NCI-H82 treated with DMSO at 0.1 percent for 48 hours (cell line): Measurements from ENCODE around the gene DCANP1.

Source experiments
- DNase-seq: peaks from one replicate; lab custom pipeline; 2025; ENCODE audit not compliant: unreplicated experiment; lab: John Stamatoyannopoulos, UW

DCANP1 gene

DNA sequence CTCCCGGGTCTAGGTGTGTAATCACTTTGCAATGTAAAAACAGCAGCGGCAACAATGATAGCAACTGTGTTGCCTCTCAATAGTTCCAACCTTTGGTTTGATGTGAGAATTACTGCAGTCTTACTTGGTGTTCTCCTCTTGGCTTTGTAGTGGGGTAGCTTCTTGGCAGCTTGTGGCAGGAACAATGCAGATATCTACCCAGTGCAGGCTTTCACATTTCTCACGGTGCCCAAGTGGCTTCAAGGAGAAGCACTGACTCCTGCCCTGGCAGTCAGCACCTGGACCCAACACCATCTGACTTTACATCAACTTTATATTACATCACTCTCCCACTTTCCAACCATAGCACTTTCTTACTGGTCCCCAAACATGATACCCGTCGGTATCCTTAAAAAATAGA lies 33.4 kb upstream of the DCANP1 start:
- no peak for DNase-seq

DNA sequence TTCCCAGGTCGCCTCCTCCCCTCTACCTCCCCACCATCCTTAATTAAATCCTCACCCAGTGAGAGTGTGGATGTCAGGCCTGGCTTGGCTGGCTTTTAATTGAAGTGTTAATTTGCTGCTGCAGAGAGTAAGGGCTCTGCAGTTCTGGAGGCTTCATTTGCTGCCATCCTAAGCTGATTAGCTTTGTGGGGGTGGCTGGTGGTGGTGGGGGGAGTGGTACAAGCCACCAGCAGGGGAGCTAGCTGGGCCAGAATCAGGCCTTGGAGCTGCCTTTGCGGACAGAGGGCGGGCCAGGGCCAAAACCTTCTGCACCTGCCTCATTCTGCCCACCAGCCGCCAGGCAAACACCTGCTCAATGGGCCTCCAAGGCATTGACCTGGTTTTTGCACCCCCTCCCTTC lies 31.8 kb upstream of the DCANP1 start:
- DNase-seq: peak; percentile 86

DNA sequence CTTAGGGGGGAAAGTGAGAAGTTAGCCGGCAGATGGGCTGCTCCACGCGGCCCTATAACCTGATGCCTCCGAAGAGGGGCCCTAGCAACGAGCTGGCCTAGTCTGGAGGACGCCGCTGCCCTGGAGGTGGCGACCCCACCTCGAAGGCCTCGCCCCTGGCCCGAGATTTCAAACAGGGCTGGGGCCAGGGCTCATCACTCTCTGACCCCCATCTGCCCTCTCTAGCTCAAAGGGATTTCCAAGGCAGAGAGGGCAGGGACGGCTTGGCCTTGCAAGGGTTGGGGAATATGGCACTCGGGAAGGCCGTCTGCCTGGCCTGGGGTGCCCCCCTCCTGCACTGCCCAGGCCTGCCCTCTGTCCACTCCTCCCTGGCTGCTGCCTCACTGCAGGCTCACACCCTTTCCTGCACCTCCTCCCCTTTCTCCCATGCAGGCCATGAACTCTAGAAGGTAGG lies 30.5 kb upstream of the DCANP1 start:
- no peak for DNase-seq

DNA sequence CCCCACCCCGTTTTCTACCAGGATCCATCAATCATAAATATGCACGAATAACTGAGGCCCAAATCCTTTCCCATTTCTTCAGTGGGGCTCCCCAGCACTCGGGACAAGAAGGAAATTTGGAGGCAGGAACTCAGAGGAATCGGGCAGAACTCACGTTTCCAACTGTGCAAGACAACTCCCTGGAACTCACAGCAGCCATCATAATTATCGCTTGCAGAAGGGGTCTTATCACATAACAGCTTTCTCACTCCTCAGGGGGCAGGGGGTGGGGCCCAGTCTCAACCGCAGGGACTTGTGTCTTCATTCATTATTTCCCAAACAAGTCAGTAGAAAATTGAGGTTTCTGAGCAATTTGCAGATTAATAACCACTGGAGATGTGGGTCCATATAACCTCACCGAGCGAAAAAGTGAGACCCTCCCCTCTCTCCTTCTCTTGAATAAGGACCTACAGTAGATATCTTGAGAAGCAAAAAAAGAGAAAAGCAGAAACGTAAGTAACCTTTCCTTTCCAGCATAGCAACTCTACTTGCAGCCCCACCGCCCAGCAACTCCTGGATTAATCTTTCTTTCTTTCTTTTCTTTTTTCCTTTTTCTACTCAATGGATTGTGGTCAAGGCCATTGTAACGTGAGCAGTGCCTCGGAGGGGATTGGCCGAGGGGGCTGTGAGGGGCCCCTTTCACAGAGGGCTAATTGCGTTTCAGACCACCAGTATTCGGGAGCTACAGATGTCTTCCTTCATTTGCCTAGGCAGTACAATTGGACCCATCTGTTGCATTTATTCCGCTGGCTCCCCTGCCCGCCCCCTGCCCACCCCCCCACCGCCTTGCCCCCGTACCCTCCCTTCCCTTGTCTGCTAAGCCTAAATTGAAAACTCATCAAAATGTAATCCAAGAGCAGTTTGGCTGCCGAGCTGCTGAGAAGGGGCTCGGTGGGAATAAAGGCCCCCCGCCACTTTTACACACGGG lies 29.8 kb upstream of the DCANP1 start:
- peak; percentile 84 for DNase-seq

DNA sequence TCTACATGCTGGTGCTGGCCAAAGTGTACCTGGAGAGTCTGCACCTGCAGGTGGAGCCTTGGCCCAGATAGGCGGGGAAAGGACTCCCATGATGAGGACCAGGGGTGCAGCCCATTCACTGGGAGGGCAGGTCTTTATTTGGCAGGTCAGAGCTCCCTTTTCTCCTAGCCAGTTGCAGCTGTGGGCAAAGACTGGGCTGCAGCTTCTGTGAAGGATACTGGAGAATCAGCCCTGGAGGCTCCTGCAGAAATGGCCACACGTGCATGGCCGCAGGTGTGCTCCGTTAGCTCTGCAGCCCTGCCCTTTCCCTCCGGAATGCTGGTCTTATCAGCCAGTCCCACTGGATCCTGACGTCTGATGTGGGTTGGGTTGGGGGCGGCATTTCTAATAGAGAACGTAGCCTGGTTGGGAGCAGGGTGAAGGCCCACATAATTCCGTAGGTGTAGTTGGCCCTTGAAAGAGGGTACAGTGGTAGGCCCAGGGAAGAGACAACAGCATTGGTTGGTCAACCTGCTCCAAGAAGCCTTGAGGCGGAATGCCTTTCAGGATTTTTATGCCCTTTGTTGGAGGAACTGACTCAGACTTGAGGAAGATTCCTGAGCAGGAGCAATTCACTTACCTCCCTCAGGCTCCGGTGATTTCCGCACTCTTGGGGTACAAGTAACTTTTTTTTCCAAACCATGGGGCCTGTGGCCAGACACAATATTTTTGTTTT lies 27.0 kb upstream of the DCANP1 start:
- DNase-seq: no peak

DNA sequence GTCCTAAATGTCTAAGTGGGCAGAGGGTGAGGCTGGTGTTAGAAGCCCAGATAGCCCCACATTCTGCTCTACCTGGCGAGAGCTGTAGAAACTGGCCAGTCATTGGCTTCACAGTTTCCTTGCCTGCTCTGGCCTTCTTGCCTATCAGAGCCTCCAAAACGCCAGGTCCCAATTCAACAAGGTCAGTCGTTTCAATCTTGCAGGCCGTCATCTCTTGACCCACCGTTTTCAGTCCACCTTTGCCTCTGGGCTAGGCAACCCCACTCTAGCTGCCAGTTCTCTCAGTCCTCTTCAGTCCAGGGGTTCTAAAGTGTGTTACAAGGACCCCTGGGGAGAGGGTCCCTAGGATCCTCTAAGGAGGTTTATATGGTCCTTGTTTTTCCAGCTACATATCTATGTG lies 25.0 kb upstream of the DCANP1 start:
- no peak for DNase-seq

DNA sequence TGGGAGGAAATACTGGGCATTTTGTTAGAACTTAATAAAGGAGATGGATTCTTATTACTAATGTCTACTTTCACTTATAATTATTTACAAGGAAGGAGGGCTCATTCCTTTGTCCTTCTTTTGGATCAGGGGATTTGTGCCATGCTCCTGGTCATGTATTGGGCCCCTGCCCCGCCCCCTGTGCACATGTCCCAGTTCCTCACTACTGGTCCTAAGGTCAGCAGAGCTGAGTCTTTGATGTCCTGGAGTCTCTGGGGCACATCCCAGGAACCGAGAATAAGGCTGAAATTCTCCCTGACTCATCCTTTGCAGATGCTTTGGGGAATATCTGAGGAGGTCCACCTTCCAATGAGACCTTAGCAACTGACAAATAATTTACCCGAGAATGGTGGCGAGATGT lies 24.6 kb upstream of the DCANP1 start:
- DNase-seq: no peak

DNA sequence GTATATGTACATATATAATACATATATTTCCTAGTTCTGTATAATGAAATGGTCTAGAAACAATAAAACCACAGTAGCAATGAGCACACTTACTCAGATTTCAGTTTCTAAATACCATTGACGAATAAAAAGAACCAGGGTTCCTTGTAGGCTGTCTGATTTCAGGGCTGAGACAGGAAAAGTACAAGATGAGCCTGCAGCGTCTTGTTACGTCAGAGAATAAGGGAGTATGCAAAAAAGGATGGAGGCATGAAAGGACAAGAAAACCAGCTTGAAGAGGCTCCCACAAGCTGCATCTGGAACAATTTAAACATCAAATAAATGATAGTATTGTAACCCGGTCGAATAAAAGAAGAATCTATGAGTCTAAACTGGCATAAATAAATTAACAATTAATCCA lies 22.8 kb upstream of the DCANP1 start:
- no peak for DNase-seq

DNA sequence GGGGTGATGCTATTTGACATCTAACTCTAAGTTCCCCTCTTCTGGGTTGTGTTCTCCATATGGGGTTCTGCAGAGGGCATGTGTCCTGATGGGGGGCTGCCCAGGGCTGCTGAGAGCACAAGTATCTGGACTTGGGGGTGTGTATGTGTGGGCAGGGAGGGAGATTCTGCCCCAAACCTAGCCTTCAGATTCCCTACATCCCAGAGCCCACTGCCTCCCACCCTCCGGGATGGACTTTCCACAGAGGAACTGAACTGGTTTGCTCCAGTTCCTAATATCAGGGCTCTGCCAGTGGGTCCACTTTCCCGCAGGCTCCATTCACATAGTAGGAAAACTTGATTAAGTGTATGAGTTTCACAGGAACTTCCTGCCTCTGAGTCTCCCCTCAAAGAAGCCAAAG lies 21.4 kb upstream of the DCANP1 start:
- no peak for DNase-seq

DNA sequence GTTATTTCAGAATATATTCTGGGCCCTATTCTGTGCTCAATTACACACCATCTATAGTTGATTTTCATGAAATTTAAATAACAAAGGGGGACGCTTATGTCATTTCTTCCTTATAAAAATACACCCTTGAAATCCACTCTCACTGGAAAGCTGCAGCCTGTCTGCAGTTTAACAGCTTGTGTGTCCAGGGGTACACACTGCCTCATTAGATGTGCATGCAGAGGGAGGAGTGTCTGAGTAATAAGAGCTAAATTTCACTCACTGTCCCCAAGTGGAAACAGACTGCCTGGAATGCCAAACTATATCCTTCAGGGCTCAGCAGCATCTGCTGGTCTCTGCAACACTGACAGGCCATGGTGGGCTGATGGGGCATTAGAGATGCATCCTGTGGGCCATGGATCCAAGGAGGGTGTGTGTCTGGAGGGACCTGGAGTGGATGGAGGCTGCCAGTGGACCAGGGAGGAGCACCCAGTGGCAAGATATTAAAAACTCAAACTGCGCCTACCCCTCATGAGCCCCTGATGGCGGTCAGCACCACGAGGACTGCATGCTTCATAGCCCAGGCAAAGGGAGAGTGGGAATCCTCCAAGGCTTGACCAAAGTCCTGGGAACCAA lies 20.8 kb upstream of the DCANP1 start:
- DNase-seq: no peak

DNA sequence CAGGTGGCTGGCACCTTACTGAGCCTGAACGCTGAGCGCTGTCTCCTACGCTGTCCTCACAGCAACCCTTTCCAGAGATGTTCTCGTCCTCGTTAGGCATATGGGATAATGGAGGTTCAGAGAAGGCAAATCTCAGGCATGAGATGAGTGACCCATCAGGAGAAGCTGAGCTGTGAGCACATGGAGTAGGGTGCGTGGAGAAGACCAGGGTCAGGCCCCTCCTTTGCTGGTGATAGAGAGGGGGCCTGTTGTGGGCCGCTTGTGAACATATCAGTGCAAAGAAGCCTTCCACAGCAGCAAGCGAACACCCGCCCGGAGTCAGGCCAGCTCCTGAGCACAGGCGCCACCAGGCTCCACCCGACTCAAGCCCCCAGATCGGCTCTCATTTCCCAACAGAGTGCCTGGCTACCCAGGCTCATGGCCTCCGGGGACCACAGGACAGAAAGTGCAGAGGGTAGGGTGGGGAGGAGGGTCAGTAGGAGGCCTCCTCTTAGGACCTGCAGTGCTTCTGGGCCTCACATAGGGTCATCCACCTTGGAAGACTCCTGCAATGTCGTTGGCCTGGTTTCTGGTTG lies 20.0 kb upstream of the DCANP1 start:
- DNase-seq: no peak

DNA sequence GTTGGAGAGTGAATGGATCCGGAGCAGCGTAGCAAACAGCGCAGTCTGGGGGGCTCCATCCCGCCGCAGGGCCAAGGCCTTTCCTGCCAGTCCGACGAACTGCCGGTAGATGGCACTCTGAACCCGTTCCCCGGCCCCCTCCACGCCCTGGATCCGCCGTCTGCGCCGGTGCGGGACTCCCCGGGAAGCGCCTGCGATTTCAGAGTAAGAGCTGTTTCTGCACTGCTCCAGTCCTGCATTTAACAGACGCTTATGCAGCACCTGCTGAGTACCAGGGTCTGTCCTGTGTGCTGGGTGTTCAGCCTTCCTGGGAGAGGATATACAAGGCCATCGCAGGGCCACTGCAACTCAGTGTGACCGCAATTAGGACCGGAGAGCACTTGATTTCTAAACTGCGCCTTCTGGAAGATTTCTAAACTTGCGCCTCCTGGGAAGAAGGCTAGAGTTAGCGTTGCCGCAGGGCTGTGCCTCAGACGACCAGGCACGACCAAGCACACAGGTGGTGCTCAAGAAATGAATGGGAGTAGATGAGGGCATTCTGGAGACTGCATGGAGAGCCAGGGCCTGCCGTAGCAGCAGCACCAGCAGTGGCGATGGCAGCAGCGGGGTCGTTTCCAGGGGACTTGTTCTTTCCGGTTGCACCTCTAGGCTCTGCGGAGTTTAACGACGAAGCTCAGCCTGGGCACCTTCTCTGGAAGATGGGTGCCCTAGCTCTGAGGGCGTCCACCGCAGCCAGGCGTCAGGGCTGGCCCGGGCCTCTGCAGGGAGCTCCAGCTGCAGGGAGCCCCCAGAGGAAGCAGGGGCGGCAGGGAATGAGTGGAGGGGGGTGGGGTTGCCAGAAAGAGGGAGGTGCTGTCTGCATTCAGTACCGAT lies 19.3 kb upstream of the DCANP1 start:
- peak; percentile 55 for DNase-seq

DNA sequence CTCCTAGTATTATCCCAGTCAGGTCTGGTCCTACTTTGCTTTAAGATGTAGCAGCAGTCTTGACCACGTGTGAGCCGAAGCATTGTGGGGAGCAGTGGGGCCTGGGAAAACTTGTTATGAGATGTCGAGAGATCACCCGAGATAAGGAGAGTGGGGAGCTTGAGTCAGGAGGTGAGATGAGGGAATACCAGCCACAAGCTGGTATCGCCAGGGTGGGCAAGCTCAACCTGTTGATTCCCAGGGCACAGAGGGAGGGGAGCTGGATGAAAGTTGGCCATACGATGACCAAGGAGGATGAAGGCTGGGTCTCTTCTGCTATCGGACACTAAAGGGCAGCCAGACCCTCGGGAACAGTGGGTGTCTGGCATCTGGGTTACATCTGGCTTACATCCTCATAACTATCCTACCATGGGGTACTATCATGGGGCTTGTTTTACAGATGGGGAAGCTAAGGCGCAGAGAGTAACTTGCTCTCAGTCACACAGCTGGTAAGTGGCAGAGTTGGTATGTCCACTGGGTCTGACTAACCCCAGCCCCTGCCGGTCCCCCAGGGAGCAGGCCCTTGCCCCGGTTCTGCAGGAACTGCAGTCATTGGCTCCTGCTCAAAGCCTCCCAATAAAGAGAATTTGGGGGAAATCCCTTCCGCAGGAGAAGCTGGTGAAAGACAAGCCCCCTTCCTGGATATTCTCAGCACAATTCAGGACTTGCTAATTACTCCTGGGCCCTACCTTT lies 18.4 kb upstream of the DCANP1 start:
- no peak for DNase-seq

DNA sequence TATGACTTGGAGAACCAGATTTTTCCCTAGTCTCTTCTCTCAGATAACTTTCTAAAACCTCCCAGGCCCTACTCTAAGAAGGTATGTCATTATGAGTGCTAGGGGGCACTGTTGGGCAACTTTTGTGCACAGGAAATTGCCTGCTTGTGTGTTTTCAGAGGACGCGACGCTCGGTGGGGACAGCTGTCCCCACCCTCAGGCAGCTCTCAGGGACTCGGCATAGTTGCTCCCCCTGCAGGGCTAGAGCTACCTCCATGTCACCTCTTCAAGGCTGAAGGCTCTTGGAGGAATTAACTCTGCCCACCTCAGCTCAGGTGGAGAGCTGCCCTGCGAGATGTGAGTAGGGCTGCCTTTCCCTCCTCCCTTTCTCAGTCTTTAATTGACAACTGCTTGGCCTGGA lies 15.2 kb upstream of the DCANP1 start:
- DNase-seq: peak; percentile 90

DNA sequence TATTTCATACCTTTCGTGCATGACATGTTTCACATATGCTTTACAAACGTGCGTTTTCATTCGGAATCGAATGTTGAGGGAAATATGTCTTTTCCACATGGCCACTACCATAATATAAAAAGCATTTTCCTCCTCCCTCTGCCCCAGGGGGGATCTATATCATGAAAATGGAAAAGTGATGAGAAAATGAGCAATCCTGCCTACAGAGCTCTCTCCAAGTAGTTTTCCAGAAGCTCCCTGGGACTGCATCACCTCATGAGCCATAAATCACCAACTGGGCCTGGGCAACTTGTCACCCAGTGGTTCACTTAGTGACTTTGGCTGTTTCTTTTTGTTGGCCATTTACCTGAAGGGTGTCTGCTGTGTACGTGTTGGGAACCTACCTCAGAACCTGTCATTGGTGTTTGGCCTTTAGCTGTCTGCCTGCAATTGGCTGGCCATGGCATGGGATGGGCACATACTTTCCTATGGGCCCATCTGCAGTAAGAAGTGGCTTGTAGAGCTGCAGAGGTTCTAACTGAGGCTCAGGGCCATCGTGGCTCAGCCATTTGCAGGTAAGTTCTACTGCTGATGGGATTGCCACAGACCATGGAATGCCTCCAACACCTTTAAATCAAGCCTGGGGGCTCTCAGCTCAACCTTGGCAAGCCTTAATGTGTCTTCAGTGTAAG lies 14.5 kb upstream of the DCANP1 start:
- DNase-seq: no peak

DNA sequence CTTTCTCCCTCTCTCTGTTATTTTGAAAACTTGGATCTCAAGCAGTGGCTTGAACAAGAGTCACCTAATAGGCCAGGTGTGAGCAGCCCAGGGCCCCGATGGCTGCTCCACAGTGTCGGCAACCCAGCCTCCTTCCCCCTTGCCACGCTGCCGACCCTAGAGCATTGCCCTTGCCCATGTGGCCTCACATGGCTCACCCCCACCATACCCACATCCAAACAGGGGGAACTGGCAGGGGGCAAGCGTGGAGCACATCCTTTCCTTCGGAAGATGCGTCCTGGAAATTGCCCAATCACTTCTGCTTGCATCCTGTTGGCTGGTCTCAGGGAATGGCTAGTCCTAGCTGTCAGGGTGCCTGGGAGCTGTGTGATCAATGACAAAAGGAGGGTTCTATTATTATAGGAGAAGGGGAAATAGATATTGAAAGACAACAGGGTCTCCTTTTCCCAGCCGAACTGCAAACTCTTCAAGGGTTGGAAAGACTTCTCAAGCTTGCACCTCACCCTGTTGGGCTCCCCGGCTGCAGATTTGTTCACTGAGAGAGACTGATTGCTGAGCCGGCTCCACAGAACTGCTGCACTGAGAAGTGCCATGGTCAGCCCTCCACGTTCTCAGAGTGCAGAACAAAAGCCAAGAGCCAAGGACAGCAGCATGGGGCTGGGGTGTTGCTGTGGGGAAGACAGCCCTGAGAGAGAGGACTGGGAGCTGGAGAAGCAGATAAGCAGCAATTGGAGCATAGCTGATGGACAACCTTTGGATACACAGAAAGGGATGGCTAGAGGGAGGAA lies 13.3 kb upstream of the DCANP1 start:
- DNase-seq: no peak

DNA sequence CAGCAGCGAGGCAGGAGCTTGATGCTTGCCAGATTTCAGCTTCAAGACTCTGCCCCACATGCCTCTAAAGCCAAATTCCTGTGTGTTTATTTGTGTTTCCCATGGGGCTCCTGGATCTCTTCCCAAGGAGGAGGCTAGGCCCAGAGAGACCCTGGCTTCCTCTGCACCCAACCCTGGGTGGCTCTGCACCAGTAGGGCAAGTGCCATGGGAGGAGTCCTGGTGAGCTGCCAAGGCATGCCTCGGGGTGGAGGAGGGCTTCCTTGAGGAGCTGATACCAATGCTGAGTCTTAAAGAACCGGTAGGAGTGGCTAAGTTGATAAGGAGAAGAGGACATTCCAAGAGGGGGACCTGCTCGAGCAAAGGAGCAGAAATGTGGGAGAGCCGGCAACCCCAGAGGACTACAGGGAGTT lies 11.8 kb upstream of the DCANP1 start:
- DNase-seq: no peak

DNA sequence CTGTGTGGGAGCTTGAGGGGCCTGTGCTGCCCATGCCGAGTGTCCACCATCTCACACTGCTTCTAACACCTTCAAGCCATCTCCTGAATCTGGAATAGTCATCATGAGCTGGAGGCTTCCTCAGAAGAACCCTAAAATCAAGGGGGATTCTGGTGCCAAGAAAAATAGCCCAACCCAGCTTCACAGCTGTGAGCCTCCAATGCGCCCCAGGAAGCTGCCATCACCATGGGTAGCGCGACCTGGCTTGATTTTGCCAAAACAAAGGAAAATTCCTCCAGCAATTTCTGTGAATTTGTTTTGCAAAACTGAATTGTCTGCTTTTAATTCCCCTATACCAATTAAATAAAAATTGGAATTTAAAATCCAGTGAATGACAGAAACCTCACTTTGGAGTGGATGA lies 11.2 kb upstream of the DCANP1 start:
- no peak for DNase-seq
